Bone marrow (tissue), 2 donors: Measurements from ENCODE around the gene WDR7.
A peak's percentile ranks its signal among the peaks of the same experiment; 100 is the strongest.
"Not testable (repeated sequence)": the region's sequence is repeated elsewhere in the genome, so short reads cannot be mapped to it uniquely, and the experiment has no call there.

Experiments
- DNase-seq, 2 donors: peaks; one replicate each; lab custom pipeline; 2025; lab: John Stamatoyannopoulos, UW

WDR7 gene

DNA sequence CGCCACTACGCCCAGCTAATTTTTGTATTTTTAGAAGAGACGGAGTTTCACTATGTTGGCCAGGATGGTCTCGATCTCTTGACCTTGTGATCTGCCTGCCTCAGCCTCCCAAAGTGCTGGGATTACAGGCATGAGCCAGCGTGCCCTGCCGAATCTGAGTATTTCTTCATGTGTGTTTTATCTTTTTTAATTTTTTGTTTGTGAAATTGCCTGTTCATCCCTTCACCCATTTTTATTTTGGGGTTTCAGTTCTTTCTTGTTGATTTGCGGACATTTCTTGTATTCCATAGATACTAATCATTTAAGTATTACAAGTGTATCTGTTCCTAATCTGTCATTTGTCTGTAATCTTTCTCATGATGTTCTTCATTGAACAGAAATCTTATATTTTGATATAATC is 3.1 kb downstream of the WDR7 start:
- DNase-seq, result not testable (repeated sequence)

- no peak for DNase-seq
Observed at GRCh38 chr18:56658261-56658660, 7.1 kb downstream of the WDR7 start.

DNA sequence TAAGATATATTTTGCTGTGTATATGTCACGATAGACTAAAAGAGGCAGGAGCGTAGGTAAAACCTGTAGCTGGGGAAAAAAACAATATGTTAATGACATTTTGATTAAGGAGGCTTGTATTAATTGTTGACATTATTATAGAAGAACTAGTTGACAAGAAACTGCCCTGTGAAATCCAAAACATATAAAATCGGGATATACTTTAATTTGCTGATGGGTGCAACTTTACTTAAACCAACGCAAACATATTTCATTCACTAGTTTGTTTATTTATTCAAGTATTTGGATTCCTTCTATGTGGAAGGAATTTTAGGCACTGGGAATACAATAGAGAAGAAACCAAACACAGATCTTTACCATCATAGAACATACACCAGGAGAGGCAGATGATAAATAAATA is 8.0 kb downstream of the WDR7 start:
- DNase-seq, result no peak

DNA sequence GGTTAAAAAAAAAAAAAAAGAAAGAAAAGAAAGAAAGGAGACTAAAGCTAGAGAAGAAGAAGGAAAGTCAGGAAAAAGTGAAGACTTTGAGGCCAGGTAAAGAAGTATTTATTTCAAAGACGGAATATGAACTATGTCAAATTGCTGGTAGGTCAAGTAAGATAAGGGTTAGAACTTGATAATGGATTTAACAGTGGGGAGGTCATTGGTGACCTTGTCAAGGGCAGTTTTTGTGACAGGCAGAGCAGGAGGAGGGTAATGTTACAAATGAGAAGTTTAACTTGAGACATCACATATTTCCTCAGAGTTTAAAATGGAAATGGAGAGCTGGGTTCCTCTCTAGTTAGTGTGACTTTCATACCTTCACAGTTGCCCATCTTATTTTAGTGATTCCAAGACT is 9.5 kb downstream of the WDR7 start:
- DNase-seq, result no peak

- DNase-seq, result no peak
Observed at GRCh38 chr18:56661360-56662062, 10.4 kb downstream of the WDR7 start.

GRCh38 chr18:56662063-56662408 is 10.9 kb downstream of the WDR7 start:
- DNase-seq, result no peak

- no peak for DNase-seq
Observed at GRCh38 chr18:56662502-56662901, 11.3 kb downstream of the WDR7 start.

DNA sequence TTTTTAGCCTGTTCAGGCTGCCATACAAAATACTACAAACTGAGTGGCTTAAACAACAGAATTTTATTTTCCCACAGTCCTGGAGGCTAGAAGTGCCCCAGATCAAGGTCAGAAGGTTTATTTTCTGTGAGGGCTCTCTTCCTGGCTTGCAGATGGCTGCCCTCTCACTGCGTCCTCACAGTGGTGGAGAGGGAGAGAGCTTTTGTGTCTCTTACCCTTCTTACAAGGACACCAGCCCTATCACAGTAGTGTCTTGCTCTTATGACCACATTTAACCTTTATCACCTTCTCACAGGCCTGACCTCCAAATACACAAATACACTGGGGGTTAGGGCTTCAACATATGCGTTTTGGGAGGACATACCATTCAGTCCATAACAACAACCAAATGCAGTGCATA is 11.7 kb downstream of the WDR7 start:
- no peak for DNase-seq

DNA sequence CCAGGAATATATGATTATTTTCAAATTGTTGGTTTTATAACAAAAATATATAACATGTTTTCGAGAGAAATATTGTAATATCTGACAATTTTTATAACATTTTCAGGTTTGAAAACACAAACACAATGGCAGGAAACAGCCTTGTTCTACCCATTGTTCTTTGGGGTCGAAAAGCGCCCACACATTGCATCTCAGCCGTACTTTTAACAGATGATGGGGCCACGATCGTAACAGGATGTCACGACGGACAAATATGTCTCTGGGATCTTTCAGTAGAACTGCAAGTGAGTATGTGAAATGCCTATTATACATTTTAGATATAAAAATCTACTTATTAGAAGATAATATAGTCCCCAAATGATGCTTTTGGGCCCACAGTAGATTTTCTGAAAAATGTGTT is 21.2 kb downstream of the WDR7 start:
- DNase-seq, result no peak

GRCh38 chr18:56672981-56673380 is 21.8 kb downstream of the WDR7 start:
- no peak for DNase-seq

DNA sequence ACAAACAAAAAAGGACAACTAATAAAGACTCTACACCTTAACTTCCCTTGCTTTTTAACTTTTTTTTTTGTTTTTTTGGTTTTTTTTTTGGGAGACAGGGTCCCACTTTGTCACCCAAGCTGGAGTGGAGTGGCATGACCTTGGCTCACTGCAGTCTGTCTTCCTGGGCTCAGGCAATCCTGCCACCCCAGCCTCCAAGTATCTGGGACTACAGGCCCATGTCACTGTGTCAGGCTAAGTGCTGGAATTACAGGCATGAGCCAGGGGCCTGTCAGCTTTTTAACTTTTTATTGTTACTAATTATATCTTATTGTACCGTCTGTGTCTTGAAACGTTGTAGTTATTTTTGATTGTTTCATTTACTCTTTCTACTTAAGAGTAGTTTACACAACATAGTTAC is 25.5 kb downstream of the WDR7 start:
- no peak for DNase-seq

DNA sequence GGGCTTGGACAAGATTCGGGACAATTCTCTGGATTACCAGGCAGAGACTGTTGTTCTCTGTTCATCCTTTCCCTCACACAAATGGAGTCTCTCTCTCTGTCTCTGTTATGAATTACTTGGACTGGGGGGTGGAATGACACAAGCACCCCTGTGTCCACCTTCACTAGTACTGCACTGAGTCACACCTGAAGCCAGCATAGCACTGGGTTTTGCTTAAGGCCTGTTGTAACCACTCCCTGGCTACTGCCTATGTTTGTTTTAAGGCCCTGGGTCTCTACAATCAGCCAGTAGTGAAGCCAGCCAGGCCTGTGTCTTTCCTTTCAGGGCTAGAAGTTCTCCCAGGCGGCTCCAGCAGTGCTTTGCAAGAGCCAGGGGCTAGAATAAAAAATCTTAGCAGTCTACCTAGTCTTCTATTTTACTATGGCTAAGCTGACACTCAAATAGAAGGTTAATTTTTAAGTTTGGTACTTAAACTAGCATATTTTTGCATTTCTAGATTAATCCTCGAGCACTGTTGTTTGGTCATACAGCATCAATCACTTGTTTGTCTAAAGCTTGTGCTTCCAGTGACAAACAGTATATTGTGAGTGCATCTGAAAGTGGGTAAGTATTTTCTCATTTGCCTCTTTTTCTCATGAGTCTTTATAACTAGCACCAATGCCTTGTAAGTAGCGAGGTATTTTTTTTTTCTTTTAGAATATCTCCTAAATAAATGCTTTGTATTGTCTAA is 27.8 kb downstream of the WDR7 start:
- DNase-seq, result no peak

DNA sequence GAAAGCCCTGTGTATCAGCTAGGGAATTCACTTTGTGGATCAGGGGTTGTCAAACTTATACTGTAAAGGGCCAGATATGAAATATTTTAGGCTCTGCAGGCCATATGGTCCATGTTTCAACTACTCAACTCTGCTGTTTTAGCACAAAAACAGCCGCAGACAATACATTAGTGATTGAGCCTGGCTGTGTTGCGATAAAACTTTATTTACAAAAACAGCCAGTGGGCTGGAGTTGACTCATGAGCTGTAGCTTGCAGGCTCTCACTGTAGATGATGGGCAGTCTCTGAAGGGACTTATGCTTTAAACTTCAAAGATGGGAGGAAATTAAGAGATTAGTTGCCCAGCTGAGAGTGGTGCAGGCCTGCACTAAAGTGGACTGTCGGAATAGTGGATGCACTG is 33.1 kb downstream of the WDR7 start:
- no peak for DNase-seq

DNA sequence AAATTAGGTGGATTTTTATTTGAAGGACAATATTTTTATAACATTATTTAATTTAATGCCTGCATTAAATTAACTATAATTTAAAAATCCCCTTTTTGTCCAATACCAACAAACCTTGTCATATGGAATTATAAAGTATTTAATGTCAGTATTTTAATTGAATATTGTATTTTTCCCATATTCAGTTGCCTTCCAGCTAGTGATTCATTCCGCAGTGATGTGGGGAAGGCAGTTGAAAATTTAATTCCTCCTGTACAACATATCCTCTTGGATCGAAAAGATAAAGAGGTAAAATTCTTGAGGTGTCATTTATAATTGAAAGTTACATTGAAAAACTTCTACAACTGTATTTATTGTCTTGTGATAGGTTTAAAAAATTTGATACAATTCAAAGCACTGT is 40.4 kb downstream of the WDR7 start:
- DNase-seq, result no peak

GRCh38 chr18:56696966-56697365 is 45.8 kb downstream of the WDR7 start:
- no peak for DNase-seq

DNA sequence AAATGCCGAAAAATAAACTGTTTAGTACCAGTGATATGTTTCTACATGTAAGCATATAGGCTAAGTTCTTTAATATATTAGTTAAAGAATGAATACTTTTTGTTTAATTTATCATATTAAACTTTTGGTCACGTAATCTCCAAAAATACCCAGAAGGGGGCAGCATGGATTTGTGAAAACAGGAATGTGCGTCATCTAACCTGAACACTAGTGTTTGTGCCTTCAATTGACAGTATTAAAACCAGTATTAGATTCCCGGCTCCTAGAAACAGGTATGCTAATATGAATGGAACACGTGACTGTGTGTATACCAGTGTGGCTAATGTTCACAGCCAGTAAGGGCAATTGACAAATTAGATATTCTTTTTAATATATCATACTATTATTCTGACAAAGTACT is 51.8 kb downstream of the WDR7 start:
- DNase-seq, result peak in 1 of 2 donors; percentile 10

- DNase-seq, result peak in 1 of 2 donors; percentile 62
Observed at GRCh38 chr18:56709463-56709862, 58.3 kb downstream of the WDR7 start.

GRCh38 chr18:56711708-56712445 is 60.7 kb downstream of the WDR7 start:
- DNase-seq, result no peak

DNA sequence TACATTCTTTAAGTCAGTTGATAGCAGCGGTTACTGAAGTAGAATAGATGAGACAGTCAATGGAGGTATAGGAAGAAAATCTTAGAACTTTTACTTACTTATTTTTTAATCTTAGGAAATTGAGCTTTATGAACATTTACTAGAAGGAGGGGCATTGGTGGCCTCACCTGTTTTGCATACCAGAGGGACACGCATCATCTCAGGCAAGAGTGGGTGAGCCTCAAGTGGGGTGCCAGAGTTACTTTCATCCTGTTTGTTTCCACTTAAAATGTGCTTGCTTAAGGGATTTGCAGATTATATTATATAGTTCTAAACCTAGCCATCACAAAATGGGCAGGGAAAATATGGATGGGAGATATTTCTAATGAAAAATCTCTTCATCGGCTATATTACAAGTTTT is 61.6 kb downstream of the WDR7 start:
- DNase-seq, result no peak

DNA sequence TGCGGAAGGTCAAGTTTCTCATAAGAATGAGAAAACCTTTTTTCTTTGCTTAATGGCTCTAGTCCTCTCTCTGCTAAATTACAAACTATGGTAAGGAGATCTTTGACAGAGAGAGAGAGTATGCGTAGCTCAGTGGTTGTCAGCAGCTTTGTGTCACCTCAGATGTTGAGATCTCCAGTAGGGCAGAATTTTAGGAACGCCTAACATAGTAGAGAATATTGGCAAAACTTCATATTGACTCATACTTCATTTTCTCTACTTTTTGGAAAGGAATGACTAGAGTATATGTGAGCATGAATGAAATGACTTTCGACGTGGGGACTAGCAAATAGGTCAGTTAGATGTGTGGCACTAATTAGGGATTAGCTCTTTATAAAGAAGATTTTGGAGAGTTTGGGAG is 64.0 kb downstream of the WDR7 start:
- DNase-seq, result no peak

DNA sequence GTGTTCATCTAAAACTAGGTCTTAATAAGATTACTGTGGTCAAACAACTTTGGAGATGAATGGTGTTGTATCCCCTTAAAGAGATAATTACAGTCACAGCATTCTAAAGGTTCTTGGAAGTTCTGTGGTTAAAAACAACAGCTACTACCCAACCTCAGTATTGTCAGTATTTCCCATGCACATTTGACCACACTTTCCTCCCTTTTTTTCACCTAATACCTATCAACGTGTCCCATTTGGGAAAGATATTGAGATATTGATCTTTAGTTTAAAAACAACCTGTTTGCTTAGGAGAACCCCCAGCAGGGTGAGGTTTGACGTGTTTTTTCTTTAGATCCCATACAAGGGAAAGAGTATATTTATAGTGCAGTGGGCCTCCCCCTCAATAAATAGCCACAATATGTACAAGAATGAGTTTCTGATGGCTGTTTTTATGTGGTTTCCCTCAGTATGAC is 65.6 kb downstream of the WDR7 start:
- no peak for DNase-seq

DNA sequence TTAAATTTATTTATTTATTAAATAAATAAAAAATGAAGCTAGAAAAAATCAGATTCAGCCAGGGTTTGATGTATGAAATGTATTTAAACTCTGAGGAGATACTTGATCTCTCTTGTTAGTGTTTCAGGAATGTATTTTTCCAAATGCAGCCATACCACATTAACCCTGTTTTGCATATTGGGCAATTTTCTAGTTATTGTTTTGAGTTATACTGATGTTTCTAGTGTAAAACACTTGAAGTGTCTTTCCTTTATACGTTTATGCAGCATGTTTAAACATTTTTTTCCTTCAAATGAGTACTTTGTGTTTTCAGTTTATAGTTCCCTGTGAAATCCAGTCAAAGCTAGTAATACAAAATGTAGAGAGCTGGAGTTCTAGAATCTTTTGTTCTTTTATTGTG is 69.9 kb downstream of the WDR7 start:
- DNase-seq, result no peak

GRCh38 chr18:56721491-56721890 is 70.3 kb downstream of the WDR7 start:
- DNase-seq, result no peak
